Body of pancreas (tissue), 4 donors: ENCODE data around the gene PVALEF.

Experiments used
- POLR2A ChIP-seq, 3 donors: fragments of 450-650 bp; IDR thresholded peaks; one replicate each; pipeline ENCODE4 v1.6.1; 2016; ENCODE audit warnings: antibody characterized with exemption in 3 of 3, mild to moderate bottlenecking in 2 of 3
- TF ChIP-seq, protein P1 (sequence below), 7 experiments: fragments of 450-650 bp in 4 of 7; fragments of 200-600 bp in 3 of 7; sonication (generic) in 3 of 7; IDR thresholded peaks; one replicate each; pipeline ENCODE4 v1.5.1; 2016 to 2019; ENCODE audit warnings: antibody characterized with exemption in 7 of 7

DNA sequence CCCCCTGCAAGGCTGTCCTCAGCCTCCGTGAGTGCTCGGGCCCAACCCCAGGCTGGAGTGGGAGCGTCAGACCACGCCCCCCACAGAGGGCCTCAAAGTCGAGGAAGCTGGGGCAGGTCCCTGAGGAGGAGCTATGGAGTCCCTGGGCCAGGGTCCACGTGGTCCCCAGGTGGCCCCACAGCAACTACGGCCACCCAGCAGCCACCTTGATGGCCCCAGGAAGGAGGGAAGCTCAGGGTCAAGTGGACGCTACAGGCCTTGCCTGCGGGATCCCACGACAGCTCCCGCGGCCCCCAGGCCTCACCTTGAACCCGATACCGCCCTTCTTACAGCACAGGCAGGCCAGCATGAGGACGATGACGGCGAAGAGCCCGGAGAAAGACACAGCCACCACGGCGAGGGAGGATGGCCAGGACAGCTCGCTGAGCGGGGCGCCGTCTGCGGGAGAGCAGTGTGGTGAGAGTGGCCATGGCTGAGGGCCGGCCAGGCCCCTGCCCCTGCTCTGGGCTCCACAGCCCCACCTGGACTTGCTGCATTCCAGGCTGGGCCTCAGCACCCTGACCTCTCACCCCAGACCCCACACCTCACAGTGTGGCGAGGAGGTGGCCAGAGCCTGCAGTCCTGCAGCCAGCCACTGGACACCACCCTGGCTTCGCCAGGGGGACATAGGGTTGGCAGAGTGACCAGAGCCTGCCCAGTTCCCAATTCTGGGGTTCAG is 31.1 kb upstream of the PVALEF start:
- TF ChIP-seq, protein P1, sequence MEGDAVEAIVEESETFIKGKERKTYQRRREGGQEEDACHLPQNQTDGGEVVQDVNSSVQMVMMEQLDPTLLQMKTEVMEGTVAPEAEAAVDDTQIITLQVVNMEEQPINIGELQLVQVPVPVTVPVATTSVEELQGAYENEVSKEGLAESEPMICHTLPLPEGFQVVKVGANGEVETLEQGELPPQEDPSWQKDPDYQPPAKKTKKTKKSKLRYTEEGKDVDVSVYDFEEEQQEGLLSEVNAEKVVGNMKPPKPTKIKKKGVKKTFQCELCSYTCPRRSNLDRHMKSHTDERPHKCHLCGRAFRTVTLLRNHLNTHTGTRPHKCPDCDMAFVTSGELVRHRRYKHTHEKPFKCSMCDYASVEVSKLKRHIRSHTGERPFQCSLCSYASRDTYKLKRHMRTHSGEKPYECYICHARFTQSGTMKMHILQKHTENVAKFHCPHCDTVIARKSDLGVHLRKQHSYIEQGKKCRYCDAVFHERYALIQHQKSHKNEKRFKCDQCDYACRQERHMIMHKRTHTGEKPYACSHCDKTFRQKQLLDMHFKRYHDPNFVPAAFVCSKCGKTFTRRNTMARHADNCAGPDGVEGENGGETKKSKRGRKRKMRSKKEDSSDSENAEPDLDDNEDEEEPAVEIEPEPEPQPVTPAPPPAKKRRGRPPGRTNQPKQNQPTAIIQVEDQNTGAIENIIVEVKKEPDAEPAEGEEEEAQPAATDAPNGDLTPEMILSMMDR (IDR thresholded peaks at IDR 0.05): no peak
- no peak for TF ChIP-seq POLR2A (IDR thresholded peaks at IDR 0.05)
